Measurements from ENCODE around the gene STAT4.

The STAT4 gene

DNA sequence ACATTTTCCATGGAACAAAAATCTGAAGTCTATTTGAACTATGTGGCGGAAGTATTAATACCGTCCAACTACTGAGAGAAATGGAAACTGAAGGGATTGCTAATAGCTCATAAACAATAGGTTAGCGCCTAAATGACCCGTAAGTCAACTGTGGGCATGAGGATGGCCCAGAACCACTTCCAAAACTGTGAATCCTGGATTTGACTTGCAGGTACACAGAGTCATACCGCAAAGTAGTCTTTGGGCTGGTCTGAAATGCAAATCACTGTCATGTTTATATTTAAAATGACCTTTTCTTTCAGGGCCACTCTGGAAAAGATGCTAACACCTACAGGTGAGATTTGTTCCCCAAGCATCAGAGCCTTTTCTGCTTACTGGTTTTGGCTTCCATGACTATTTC, 50.6 kb downstream of the STAT4 start:
- Histone ChIP-seq H3K9ac (ENCODE audit: low read length) (no peak overlapping the region), H3K27me3 (ENCODE audit: control insufficient read depth in 1 of 2, insufficient read depth in 1 of 2, low read length in 2 of 2) (no peaks in the 10 kb centered on the region), H2BK5ac (ENCODE audit: low read depth, low read length, poor library complexity, severe bottlenecking) (no peak overlapping the region), H2BK15ac (ENCODE audit: low read depth, poor library complexity, severe bottlenecking) (no peak overlapping the region), H4K91ac (ENCODE audit: low read length) (no peak overlapping the region), H3K14ac (ENCODE audit: low read length in 2 of 2) (no peak overlapping the region), H3K4me2 (ENCODE audit: low read length, poor library complexity, severe bottlenecking) (no peak overlapping the region), H3K27ac (ENCODE audit: low read length, poor library complexity, severe bottlenecking) (no peak overlapping the region), H2BK12ac (ENCODE audit: low read length in 2 of 2) (no peak overlapping the region), H4K8ac (ENCODE audit: low read length) (no peak overlapping the region), H3K36me3 (ENCODE audit: control insufficient read depth in 1 of 2, insufficient read depth in 2 of 2, low read depth in 1 of 2, low read length in 2 of 2) (no peaks in the 10 kb centered on the region), H2AK5ac (ENCODE audit: low read length, severe bottlenecking) (no peak overlapping the region), H3K18ac (ENCODE audit: low read depth in 1 of 2, low read length in 2 of 2) (no peak overlapping the region), H3K23ac (ENCODE audit: low read length in 2 of 2) (no peak overlapping the region), H3K4me1 (ENCODE audit: control insufficient read depth, insufficient read depth, low read depth, low read length) (peaks cover 1% of the 10 kb centered on the region), H3K9me3 (ENCODE audit: control insufficient read depth, low read length) (no peaks in the 10 kb centered on the region), H3K4ac (ENCODE audit: low read depth in 1 of 2, low read length in 2 of 2) (no peak overlapping the region), H3K4me3 (ENCODE audit: insufficient read depth in 1 of 2, low read depth in 1 of 2, low read length in 2 of 2) (no peak overlapping the region), H2BK120ac (ENCODE audit: low read depth, low read length) (no peak overlapping the region), H3K79me1 (replicated peaks; ENCODE audit: low read length, poor library complexity, severe bottlenecking) (no peaks in the 10 kb centered on the region), H2AFZ (ENCODE audit: low read depth, low read length) (no peak overlapping the region)
- 94% methylated on average over 5 of the region's 5 CpGs for WGBS
- DNase-seq, result no peak

DNA sequence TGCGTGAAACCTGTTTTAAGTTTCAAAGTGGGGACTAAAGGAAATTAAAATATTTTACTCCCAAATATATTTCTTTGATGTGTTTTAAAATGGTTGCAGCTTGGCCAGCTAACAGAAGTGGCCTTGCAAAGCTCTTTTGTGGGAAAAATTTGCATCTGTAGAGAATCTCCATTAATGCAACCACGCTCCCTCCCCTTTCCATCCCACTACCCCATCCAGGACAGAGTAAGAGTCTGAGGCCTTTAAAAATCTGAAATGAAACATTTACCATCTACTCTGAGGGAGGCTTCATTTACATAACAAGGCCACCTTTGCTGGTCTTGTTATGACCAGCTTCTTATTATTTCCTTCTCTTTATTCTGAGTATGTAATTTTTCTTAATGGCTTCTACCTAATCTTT, 63.5 kb downstream of the STAT4 start:
- H2BK12ac ChIP-seq (ENCODE audit: low read length in 2 of 2), result no peak overlapping the region
- H3K14ac ChIP-seq (ENCODE audit: low read length in 2 of 2), result no peak overlapping the region
- no peak overlapping the region for H3K9ac ChIP-seq (ENCODE audit: low read length)
- no peak overlapping the region for H3K4me3 ChIP-seq (ENCODE audit: insufficient read depth in 1 of 2, low read depth in 1 of 2, low read length in 2 of 2)
- no peak overlapping the region for H3K4ac ChIP-seq (ENCODE audit: low read depth in 1 of 2, low read length in 2 of 2)
- 85% methylated on average over 1 of the region's 2 CpGs for WGBS
- H3K27me3 ChIP-seq (ENCODE audit: control insufficient read depth in 1 of 2, insufficient read depth in 1 of 2, low read length in 2 of 2), result no peaks in the 10 kb centered on the region
- no peak overlapping the region for H3K23ac ChIP-seq (ENCODE audit: low read length in 2 of 2)
- no peak overlapping the region for H2AFZ ChIP-seq (ENCODE audit: low read depth, low read length)
- no peak overlapping the region for H3K18ac ChIP-seq (ENCODE audit: low read depth in 1 of 2, low read length in 2 of 2)
- no peak overlapping the region for H2AK5ac ChIP-seq (ENCODE audit: low read length, severe bottlenecking)
- no peaks in the 10 kb centered on the region for H3K79me1 ChIP-seq (replicated peaks; ENCODE audit: low read length, poor library complexity, severe bottlenecking)
- H3K4me2 ChIP-seq (ENCODE audit: low read length, poor library complexity, severe bottlenecking), result no peak overlapping the region
- H4K91ac ChIP-seq (ENCODE audit: low read length), result no peak overlapping the region
- no peaks in the 10 kb centered on the region for H3K36me3 ChIP-seq (ENCODE audit: control insufficient read depth in 1 of 2, insufficient read depth in 2 of 2, low read depth in 1 of 2, low read length in 2 of 2)
- H3K9me3 ChIP-seq (ENCODE audit: control insufficient read depth, low read length), result peaks cover 3% of the 10 kb centered on the region
- no peaks in the 10 kb centered on the region for H3K4me1 ChIP-seq (ENCODE audit: control insufficient read depth, insufficient read depth, low read depth, low read length)
- DNase-seq, result no peak
- no peak overlapping the region for H2BK5ac ChIP-seq (ENCODE audit: low read depth, low read length, poor library complexity, severe bottlenecking)
- H2BK15ac ChIP-seq (ENCODE audit: low read depth, poor library complexity, severe bottlenecking), result no peak overlapping the region
- no peak overlapping the region for H4K8ac ChIP-seq (ENCODE audit: low read length)
- no peak overlapping the region for H2BK120ac ChIP-seq (ENCODE audit: low read depth, low read length)
- H3K27ac ChIP-seq (ENCODE audit: low read length, poor library complexity, severe bottlenecking), result no peak overlapping the region

DNA sequence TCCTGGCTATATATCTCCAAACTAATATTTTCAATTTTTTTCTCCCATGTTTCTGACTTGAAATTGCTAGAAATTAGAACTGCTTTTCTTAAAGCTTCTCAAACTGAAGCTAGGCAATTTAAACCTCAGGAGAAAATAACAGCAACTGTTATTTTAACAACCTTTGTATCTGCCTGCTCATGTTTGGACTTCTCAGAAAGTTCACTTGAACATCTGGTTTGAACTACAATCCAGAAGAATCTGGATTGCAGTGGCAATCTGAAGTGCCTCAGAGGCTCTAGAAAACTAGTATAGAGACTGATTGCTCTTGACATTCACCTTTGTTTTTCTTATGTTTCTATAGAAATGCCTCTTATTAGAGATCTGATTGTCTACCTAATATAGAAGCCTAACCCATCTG, 64.1 kb downstream of the STAT4 start:
- H3K27ac ChIP-seq (ENCODE audit: low read length, poor library complexity, severe bottlenecking), result no peak overlapping the region
- H3K14ac ChIP-seq (ENCODE audit: low read length in 2 of 2), result no peak overlapping the region
- H4K8ac ChIP-seq (ENCODE audit: low read length), result no peak overlapping the region
- DNase-seq, result no peak
- no peak overlapping the region for H2BK15ac ChIP-seq (ENCODE audit: low read depth, poor library complexity, severe bottlenecking)
- no peak overlapping the region for H4K91ac ChIP-seq (ENCODE audit: low read length)
- H3K4me1 ChIP-seq (ENCODE audit: control insufficient read depth, insufficient read depth, low read depth, low read length), result no peaks in the 10 kb centered on the region
- no peak overlapping the region for H3K4ac ChIP-seq (ENCODE audit: low read depth in 1 of 2, low read length in 2 of 2)
- H3K27me3 ChIP-seq (ENCODE audit: control insufficient read depth in 1 of 2, insufficient read depth in 1 of 2, low read length in 2 of 2), result no peaks in the 10 kb centered on the region
- H3K9me3 ChIP-seq (ENCODE audit: control insufficient read depth, low read length), result peaks cover 3% of the 10 kb centered on the region
- no peak overlapping the region for H2AFZ ChIP-seq (ENCODE audit: low read depth, low read length)
- no peak overlapping the region for H3K18ac ChIP-seq (ENCODE audit: low read depth in 1 of 2, low read length in 2 of 2)
- no peak overlapping the region for H3K9ac ChIP-seq (ENCODE audit: low read length)
- no peak overlapping the region for H2BK5ac ChIP-seq (ENCODE audit: low read depth, low read length, poor library complexity, severe bottlenecking)
- no peak overlapping the region for H3K4me2 ChIP-seq (ENCODE audit: low read length, poor library complexity, severe bottlenecking)
- no peaks in the 10 kb centered on the region for H3K79me1 ChIP-seq (replicated peaks; ENCODE audit: low read length, poor library complexity, severe bottlenecking)
- H2BK120ac ChIP-seq (ENCODE audit: low read depth, low read length), result no peak overlapping the region
- H3K36me3 ChIP-seq (ENCODE audit: control insufficient read depth in 1 of 2, insufficient read depth in 2 of 2, low read depth in 1 of 2, low read length in 2 of 2), result no peaks in the 10 kb centered on the region
- H3K23ac ChIP-seq (ENCODE audit: low read length in 2 of 2), result no peak overlapping the region
- no peak overlapping the region for H2BK12ac ChIP-seq (ENCODE audit: low read length in 2 of 2)
- H2AK5ac ChIP-seq (ENCODE audit: low read length, severe bottlenecking), result no peak overlapping the region
- no peak overlapping the region for H3K4me3 ChIP-seq (ENCODE audit: insufficient read depth in 1 of 2, low read depth in 1 of 2, low read length in 2 of 2)

DNA sequence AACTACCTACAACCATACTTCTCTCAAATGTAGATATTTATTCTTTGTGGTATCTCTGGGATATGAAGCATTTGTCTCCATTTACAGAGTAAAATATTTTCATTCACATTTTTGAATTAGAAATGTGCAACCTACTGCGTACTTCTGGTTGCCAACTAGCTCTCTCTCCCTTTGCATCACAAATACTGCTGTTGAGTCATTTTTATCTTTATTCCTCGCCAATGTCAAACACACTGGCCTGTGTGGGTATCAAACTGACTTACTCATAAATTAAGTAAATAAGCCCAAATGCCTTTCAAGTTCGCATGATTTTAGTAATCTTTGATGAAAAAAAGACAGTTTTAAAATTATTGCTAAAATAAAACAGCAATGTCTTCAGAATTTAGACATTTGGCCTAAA, 67.3 kb downstream of the STAT4 start:
- Histone ChIP-seq H3K14ac (ENCODE audit: low read length in 2 of 2) (no peak overlapping the region), H3K27ac (ENCODE audit: low read length, poor library complexity, severe bottlenecking) (no peak overlapping the region), H3K4ac (ENCODE audit: low read depth in 1 of 2, low read length in 2 of 2) (no peak overlapping the region), H3K27me3 (ENCODE audit: control insufficient read depth in 1 of 2, insufficient read depth in 1 of 2, low read length in 2 of 2) (no peaks in the 10 kb centered on the region), H3K36me3 (ENCODE audit: control insufficient read depth in 1 of 2, insufficient read depth in 2 of 2, low read depth in 1 of 2, low read length in 2 of 2) (no peaks in the 10 kb centered on the region), H2AFZ (ENCODE audit: low read depth, low read length) (no peak overlapping the region), H2BK5ac (ENCODE audit: low read depth, low read length, poor library complexity, severe bottlenecking) (no peak overlapping the region), H3K9me3 (ENCODE audit: control insufficient read depth, low read length) (peaks cover 3% of the 10 kb centered on the region), H3K4me3 (ENCODE audit: insufficient read depth in 1 of 2, low read depth in 1 of 2, low read length in 2 of 2) (no peak overlapping the region), H3K4me1 (ENCODE audit: control insufficient read depth, insufficient read depth, low read depth, low read length) (no peaks in the 10 kb centered on the region), H2BK15ac (ENCODE audit: low read depth, poor library complexity, severe bottlenecking) (no peak overlapping the region), H2AK5ac (ENCODE audit: low read length, severe bottlenecking) (no peak overlapping the region), H2BK12ac (ENCODE audit: low read length in 2 of 2) (no peak overlapping the region), H4K91ac (ENCODE audit: low read length) (no peak overlapping the region), H3K23ac (ENCODE audit: low read length in 2 of 2) (no peak overlapping the region), H3K79me1 (replicated peaks; ENCODE audit: low read length, poor library complexity, severe bottlenecking) (no peaks in the 10 kb centered on the region), H2BK120ac (ENCODE audit: low read depth, low read length) (no peak overlapping the region), H3K18ac (ENCODE audit: low read depth in 1 of 2, low read length in 2 of 2) (no peak overlapping the region), H3K4me2 (ENCODE audit: low read length, poor library complexity, severe bottlenecking) (no peak overlapping the region), H3K9ac (ENCODE audit: low read length) (no peak overlapping the region), H4K8ac (ENCODE audit: low read length) (no peak overlapping the region)
- 100% methylated on average over 2 of the region's 3 CpGs for WGBS
- no peak for DNase-seq

Measured in mesenchymal stem cell (in vitro differentiated cells and primary cell).